DMS53 treated with DMSO at 0.1 percent for 48 hours (cell line): Measurements from ENCODE around the gene TMEM125.

Source experiments
- DNase-seq: peaks from one replicate; lab custom pipeline; 2025; ENCODE audit not compliant: unreplicated experiment; lab: John Stamatoyannopoulos, UW

Gene TMEM125

DNA sequence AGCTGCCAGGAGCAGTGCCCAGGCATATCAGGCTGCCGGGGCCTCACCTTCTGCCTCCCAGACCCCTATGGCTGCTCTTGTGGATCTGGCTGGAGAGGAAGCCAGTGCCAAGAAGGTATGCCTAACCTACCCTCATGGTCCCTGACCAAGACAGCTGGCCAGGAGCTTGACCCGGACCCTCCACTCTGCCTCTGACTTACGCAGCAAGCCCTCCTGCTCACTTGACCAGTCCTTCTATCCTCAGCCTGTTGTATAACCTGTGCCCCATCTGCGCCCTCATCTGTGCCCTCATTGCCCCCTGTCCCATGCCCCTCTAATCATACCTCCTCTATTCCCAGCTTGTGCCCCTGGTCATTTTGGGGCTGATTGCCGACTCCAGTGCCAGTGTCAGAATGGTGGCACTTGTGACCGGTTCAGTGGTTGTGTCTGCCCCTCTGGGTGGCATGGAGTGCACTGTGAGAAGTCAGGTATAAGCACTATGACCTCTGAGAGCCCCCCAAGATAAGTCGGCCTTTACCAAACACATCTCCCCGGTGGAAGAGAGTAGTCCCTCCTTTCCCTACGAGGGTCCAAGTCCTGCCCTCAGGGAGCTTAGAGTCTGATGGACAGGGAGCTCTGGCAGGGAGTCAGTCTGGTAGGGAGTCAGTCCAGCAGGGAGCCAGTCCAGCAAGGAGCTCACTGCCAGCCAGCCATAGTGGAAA is 37.8 kb downstream of the TMEM125 start:
- no peak for DNase-seq

- no peak for DNase-seq
Observed at GRCh38 chr1:43308635-43309404, 39.0 kb downstream of the TMEM125 start.

GRCh38 chr1:43309405-43310025 is 39.7 kb downstream of the TMEM125 start:
- no peak for DNase-seq

- DNase-seq = no peak
Observed at GRCh38 chr1:43311521-43311920, 41.7 kb downstream of the TMEM125 start.

- no peak for DNase-seq
Observed at GRCh38 chr1:43312212-43312623, 42.4 kb downstream of the TMEM125 start.

GRCh38 chr1:43312663-43313515 is 43.1 kb downstream of the TMEM125 start:
- DNase-seq = no peak

DNA sequence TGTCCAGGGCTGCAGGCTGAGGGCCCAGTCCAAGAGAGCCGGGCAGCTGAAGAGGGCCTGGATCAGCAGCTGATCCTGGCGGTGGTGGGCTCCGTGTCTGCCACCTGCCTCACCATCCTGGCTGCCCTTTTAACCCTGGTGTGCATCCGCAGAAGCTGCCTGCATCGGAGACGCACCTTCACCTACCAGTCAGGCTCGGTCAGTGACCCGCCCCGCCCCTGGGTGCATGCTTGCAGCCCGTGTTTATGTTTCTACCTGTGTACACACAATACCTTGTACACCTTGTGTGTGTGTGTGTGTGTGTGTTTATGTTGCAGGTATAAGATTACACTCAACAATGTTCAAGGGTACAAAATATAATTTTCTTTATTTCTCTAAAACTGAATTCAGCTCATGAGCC is 44.0 kb downstream of the TMEM125 start:
- DNase-seq = no peak

- DNase-seq = no peak
Observed at GRCh38 chr1:43314233-43314632, 44.5 kb downstream of the TMEM125 start.

- no peak for DNase-seq
Observed at GRCh38 chr1:43315481-43315880, 45.7 kb downstream of the TMEM125 start.

DNA sequence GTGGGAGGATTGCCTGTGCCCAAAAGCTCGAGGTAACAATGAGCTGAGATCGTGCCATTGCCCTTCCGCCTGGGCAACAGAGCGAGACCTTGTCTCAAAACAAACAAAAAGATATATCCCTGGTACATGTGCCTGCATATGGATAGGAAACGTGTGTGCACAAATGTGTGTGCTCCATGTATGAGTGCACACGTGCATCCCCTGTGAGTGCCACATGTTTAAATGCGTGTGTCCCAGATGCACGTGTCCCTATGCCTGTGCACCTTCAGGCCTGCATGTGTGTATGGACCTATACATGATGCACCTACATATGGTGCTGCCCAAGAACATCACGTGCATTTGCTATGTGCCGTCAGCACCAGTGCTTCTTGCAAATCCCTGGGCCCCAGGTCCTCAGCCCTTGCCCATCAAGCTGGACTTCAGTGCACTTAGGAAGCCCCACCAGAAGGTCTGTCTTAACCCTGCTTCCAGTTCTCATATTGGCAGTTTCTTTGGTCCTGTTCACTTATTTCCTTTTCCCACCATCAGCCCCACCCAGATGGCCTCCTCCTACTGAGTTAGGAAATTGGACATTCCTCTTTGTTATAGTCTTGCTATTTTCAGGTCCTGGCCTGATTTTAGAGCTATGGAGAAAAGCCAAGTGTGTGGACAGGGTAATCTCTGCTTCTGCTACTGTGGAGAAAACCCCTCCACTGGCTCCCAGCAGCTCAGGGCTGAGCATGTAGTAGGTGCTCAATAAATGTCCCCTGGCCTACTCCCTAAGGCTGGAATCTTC is 46.4 kb downstream of the TMEM125 start:
- no peak for DNase-seq

GRCh38 chr1:43316738-43317520 is 47.1 kb downstream of the TMEM125 start:
- DNase-seq = no peak

DNA sequence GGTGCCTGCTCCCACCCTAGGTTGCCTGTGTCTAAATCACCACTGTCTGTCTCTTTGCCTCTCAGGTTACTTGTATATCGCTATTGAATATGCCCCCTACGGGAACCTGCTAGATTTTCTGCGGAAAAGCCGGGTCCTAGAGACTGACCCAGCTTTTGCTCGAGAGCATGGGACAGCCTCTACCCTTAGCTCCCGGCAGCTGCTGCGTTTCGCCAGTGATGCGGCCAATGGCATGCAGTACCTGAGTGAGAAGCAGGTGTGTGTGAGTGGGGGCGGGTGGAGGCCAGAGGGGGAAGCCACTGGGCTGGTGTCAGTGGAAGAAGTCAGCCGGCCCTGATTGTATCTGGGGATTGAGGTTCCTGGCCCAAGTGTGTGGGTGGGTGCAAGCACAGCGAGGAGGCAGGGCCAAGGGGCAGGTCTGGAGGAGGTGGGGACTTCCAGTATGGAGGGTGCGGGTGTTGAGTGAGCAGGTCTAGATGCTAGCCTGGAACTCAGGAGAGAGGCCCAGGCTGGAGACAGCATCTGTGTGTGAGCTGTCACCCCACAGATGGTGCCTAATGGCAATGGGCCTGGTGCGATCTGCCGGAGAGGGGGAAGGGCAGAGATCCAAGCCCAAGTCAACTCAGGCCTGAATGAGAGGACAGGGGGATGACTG is 48.2 kb downstream of the TMEM125 start:
- no peak for DNase-seq

DNA sequence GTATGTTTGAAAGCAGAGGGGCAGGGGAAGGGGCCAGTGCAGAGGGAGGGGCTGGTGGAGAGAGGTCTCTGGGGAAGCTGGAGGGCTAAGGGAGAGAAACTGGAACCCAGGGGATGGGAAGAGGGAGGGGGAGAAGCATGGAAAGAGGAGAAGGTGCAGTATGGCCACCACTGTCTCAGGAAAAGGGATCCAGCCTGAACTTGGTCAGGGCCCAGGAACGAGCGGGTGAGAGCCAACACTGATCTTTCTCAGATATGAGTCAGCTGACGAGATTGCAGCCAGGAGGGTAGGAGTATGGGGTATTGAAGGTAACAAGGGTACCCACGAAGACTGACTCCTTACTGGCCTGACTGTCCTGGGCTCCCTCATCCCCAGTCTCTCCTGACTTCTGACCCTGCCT is 49.0 kb downstream of the TMEM125 start:
- DNase-seq = no peak

DNA sequence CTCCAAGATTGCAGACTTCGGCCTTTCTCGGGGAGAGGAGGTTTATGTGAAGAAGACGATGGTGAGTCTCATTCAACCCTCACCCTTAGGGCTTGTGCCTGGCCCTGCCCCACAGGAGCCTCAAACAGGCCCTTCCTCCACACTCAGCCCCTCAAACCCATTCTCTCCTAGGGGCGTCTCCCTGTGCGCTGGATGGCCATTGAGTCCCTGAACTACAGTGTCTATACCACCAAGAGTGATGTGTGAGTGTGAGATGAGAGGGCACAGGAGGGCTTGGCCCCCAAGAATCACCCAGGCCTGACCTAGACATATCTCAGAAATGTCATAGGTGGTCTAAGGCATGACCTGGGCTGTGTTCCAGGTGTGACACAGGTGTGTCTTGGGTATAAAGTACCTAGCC is 49.5 kb downstream of the TMEM125 start:
- DNase-seq = no peak

DNA sequence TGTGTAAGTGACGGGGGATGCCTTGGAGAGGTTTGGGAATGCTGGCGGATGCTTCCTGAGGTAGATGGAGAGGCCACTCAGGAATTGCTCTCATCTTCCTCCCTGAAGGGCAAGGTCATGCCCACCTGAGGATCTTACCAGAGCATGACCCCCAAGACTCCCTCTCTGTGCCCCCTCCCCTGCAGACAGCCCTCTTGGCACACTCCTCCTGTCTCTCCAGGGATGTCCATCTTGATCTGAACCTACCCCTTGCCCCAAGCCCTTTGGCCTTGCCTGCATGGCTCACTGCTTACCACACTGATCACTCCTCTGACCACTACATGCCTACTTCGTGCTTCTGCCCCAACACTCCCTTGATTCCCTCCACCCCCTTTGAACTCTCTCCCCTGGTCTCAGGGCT is 50.0 kb downstream of the TMEM125 start:
- DNase-seq = no peak

- no peak for DNase-seq
Observed at GRCh38 chr1:43321331-43321891, 51.6 kb downstream of the TMEM125 start.

DNA sequence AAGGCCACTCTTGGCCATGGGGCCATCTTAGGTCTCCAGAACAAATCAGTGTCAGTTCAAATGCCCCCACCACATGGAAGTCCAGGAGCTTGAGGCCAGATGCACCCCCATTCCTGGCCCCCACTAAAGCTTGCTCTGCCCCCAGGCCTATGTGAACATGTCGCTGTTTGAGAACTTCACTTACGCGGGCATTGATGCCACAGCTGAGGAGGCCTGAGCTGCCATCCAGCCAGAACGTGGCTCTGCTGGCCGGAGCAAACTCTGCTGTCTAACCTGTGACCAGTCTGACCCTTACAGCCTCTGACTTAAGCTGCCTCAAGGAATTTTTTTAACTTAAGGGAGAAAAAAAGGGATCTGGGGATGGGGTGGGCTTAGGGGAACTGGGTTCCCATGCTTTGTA is 52.7 kb downstream of the TMEM125 start:
- no peak for DNase-seq
